GM18858 (cell line): ENCODE results near the gene PRDX1.
"Not testable (repeated sequence)": the region's sequence is repeated elsewhere in the genome, so short reads cannot be mapped to it uniquely, and the experiment has no call there.

ENCODE experiments used
- ATAC-seq: cut with Tn5 transposase; IDR thresholded peaks from one replicate; pipeline ENCODE4 v1.9.1; 2021; ENCODE audit not compliant: unreplicated experiment

The PRDX1 gene

GRCh38 chr1:45470306-45470798, 51.3 kb downstream of the PRDX1 start:
- no peak for ATAC-seq

GRCh38 chr1:45467353-45467752, 54.3 kb downstream of the PRDX1 start:
- not testable (repeated sequence) for ATAC-seq

GRCh38 chr1:45465277-45465676, 56.4 kb downstream of the PRDX1 start:
- ATAC-seq, result no peak
